ENCODE results near the gene MROH7. TPM values are rescaled to one million over a fixed set of nuclear protein-coding genes. Genes with fewer than 3 reads are reported as not detected.

Gene MROH7
- total RNA-seq, 4 donors from 2014 or later = 0.13 to 4.4 (median 0.60) TPM

DNA sequence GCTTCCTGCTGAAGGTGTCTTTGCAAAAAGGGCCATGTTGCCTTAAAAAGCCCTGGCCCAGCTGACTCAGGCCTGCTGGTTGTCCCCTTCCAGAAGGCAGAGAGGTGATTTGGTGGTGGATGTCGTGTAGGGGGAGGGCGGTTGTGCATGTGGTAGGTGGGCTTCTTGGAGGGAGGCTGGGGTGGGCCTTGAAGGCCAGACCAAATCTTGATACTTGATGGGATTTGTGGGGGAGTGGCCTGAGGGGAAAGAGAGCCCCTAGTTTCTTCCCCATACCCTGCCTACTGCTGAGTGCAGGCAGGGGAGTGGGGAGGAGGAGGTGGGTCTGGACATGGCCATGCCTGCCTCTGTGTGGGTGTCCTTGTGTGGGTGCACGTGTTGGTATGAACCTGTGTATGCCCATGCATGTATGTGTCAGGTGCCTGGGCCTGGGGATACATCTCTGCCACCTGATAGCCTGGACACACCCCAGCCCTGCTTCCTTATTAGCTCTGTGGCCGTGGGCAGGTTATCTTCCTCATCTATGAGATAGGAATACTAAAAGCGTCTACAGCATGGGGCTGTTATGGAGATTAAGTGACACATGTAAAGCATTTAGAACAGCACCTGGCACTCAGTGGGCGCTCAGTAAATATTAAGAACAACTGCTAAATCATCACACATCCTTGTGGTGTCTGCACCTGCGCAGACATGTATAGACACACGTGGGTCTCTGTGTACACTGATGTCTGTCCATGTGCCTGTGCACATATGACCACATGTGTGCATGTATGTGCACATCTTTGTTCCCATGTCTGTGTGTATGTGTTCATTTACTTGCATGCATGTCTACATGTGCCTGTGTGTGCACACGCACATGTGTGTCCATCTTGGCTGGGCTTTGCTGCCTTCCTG is 35.2 kb upstream of the MROH7 start:
- Histone ChIP-seq H3K4me1 (peaks cover 5 to 17% (median 15%) of the 10 kb centered on the region in 3 donors), H3K27me3 (no peaks in the 10 kb centered on the region), H3K9me3 (no peaks in the 10 kb centered on the region), H3K4me3 (no peak overlapping the region), H3K36me3 (peaks cover 0 to 70% (median 0%) of the 10 kb centered on the region in 3 donors), H3K27ac (no peak overlapping the region)
- DNase-seq = no peak
- WGBS, 2 donors = 70 to 72% methylated on average over 7 to 9 of the region's 9 CpGs
- no peak for TF ChIP-seq POLR2A (IDR thresholded peaks at IDR 0.05)
- TF ChIP-seq, protein P1, sequence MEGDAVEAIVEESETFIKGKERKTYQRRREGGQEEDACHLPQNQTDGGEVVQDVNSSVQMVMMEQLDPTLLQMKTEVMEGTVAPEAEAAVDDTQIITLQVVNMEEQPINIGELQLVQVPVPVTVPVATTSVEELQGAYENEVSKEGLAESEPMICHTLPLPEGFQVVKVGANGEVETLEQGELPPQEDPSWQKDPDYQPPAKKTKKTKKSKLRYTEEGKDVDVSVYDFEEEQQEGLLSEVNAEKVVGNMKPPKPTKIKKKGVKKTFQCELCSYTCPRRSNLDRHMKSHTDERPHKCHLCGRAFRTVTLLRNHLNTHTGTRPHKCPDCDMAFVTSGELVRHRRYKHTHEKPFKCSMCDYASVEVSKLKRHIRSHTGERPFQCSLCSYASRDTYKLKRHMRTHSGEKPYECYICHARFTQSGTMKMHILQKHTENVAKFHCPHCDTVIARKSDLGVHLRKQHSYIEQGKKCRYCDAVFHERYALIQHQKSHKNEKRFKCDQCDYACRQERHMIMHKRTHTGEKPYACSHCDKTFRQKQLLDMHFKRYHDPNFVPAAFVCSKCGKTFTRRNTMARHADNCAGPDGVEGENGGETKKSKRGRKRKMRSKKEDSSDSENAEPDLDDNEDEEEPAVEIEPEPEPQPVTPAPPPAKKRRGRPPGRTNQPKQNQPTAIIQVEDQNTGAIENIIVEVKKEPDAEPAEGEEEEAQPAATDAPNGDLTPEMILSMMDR (IDR thresholded peaks at IDR 0.05) = no peak
- intact Hi-C loops (cut with DNase I) = no loop called here

DNA sequence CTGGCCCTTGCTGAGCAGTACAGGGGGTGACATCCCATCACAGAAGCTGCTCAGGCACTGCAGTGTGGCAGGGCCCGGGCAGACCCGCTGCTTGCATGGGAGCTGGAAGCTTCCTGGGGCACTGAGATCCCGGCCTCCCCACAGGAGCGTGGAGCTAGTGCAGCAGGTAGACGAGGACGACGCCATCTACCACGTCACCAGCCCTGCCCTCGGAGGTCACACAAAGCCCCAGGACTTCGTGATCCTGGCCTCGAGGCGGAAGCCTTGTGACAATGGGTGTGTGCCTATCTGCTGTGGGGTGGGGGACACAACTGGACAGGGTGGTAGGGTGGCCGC is 34.6 kb upstream of the MROH7 start:
- intact Hi-C loops (cut with DNase I) = no loop called here
- Histone ChIP-seq H3K9me3 (no peaks in the 10 kb centered on the region), H3K4me1 (peaks cover 5 to 17% (median 15%) of the 10 kb centered on the region in 3 donors), H3K27ac (no peak overlapping the region), H3K36me3 (peaks cover 0 to 64% (median 0%) of the 10 kb centered on the region in 3 donors), H3K27me3 (no peaks in the 10 kb centered on the region), H3K4me3 (no peak overlapping the region)
- no peak for DNase-seq
- 68 to 80% methylated on average over 4 to 5 of the region's 13 CpGs for WGBS, 2 donors
- TF ChIP-seq, protein P1 (IDR thresholded peaks at IDR 0.05) = no peak
- no peak for TF ChIP-seq POLR2A (IDR thresholded peaks at IDR 0.05)

DNA sequence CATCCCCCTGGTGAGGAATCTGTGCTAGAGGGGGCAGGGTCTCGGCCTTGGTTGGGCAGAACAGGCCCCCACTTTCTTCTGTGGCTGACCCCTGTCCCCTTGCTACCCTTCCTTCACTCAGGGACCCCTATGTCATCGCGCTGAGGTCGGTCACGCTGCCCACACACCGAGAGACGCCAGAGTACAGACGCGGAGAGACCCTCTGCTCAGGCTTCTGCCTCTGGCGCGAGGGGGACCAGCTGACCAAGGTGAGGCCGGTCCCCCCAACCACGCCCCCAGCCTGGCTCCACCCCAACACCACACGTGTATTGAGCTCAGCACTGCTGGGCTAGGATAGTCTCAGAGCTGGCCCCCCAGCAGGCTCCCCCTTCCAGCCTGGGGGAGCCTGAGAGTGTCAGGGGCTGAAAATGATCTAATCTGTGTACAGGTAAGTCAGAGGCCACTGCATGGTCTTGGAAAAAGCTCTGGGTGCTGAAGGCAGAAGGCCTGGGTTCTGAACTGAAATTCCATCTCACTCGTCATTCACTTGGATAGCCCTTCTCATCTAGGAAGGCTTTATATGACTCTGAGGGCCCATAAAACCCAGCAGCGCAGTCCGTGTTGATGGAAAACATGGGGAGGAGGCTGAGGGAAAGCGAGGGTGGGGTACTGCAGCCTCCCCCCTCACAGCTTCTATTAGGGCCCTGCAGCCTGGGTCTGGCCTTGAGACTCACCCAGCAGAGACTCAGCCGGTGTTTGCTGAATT is 33.6 kb upstream of the MROH7 start:
- intact Hi-C loops (cut with DNase I) = no loop called here
- Histone ChIP-seq H3K4me1 (peaks cover 5 to 17% (median 15%) of the 10 kb centered on the region in 3 donors), H3K36me3 (peaks cover 0 to 55% (median 0%) of the 10 kb centered on the region in 3 donors), H3K4me3 (no peak overlapping the region), H3K9me3 (no peaks in the 10 kb centered on the region), H3K27ac (no peak overlapping the region), H3K27me3 (no peaks in the 10 kb centered on the region)
- WGBS, 2 donors = 93 to 95% methylated on average over 2 to 6 of the region's 19 CpGs
- TF ChIP-seq, protein P1 (IDR thresholded peaks at IDR 0.05) = no peak
- no peak for TF ChIP-seq POLR2A (IDR thresholded peaks at IDR 0.05)
- no peak for DNase-seq

DNA sequence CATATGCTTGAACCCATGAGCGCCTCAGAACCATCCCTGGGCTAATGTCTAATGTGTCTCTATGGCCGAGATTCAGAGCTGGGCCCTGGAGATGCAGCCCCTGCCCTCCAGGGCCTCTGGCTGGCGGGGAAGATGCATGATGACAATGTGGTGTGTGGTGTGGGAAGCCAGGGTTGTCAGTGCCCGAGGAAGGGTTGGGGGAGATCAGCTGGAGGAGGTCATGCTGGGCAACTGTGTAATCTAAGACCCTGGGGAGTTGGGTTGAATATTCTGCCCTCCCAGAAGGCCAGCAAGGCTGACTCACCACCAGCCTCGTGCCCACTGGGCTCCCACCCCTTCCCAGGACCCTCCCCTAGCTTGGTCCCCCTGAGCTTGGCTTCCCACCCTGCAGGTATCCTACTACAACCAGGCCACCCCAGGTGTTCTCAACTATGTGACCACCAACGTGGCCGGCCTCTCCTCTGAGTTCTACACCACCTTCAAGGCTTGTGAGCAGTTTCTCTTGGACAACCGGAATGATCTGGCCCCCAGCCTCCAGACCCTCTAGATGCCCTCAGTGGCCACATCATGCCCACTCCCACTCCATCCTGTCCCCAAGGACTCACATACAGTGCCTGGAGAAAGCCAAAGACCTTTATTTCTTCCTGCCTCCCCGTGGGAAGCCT is 32.9 kb upstream of the MROH7 start:
- Histone ChIP-seq H3K27me3 (no peaks in the 10 kb centered on the region), H3K9me3 (no peaks in the 10 kb centered on the region), H3K4me3 (no peak overlapping the region), H3K27ac (no peak overlapping the region), H3K36me3 (peaks cover 0 to 55% (median 0%) of the 10 kb centered on the region in 3 donors), H3K4me1 (peaks cover 5 to 15% (median 12%) of the 10 kb centered on the region in 3 donors)
- WGBS, 2 donors = 88 to 93% methylated on average over 6 to 7 of the region's 9 CpGs
- no peak for TF ChIP-seq POLR2A (IDR thresholded peaks at IDR 0.05)
- TF ChIP-seq, protein P1 (IDR thresholded peaks at IDR 0.05) = no peak
- no peak for DNase-seq
- intact Hi-C loops (cut with DNase I) = no loop called here
